ENCODE measurements around the gene FMO1. TPM values are rescaled to one million over a fixed set of nuclear protein-coding genes. Genes with fewer than 3 reads are reported as not detected.

Gene FMO1
- polyA plus RNA-seq, 1 donor from 2014 or later = not detected

GRCh38 chr1:171263901-171264300 lies 15.6 kb downstream of the FMO1 start:
- no peaks in the 10 kb centered on the region for H3K79me2 ChIP-seq (replicated peaks; ENCODE audit: insufficient read depth, low read length)
- H3K9ac ChIP-seq (ENCODE audit: low read length) = no peak overlapping the region
- no peaks in the 10 kb centered on the region for H3F3A ChIP-seq (ENCODE audit: insufficient read depth, low read length, poor library complexity, severe bottlenecking)
- no peaks in the 10 kb centered on the region for H4K20me1 ChIP-seq (ENCODE audit: insufficient read depth)
- H3K9me3 ChIP-seq (ENCODE audit: low read length) = no peaks in the 10 kb centered on the region
- H3K36me3 ChIP-seq (ENCODE audit: insufficient read depth, low read length) = no peaks in the 10 kb centered on the region
- no peaks in the 10 kb centered on the region for H3K27me3 ChIP-seq (ENCODE audit: insufficient read depth, low read depth, low read length)
- TF ChIP-seq EZH2 (IDR thresholded peaks at IDR 0.05; ENCODE audit: borderline replicate concordance, insufficient read depth, low read length, poor library complexity, severe bottlenecking) = no peak
- no peak overlapping the region for H3K4me2 ChIP-seq (ENCODE audit: low read length)
- H3K4me3 ChIP-seq (ENCODE audit: low read length) = no peak overlapping the region
- no peak overlapping the region for H2AFZ ChIP-seq (ENCODE audit: low read depth, low read length)
- H3K9me2 ChIP-seq (ENCODE audit: insufficient read depth, low read length) = no peaks in the 10 kb centered on the region
- no peak overlapping the region for H3K27ac ChIP-seq (ENCODE audit: low read length)

- H3K27me3 ChIP-seq (ENCODE audit: insufficient read depth, low read depth, low read length) = no peaks in the 10 kb centered on the region
- no peaks in the 10 kb centered on the region for H4K20me1 ChIP-seq (ENCODE audit: insufficient read depth)
- H3F3A ChIP-seq (ENCODE audit: insufficient read depth, low read length, poor library complexity, severe bottlenecking) = no peaks in the 10 kb centered on the region
- H3K36me3 ChIP-seq (ENCODE audit: insufficient read depth, low read length) = no peaks in the 10 kb centered on the region
- H3K4me3 ChIP-seq (ENCODE audit: low read length) = no peak overlapping the region
- no peaks in the 10 kb centered on the region for H3K79me2 ChIP-seq (replicated peaks; ENCODE audit: insufficient read depth, low read length)
- H3K27ac ChIP-seq (ENCODE audit: low read length) = no peak overlapping the region
- no peaks in the 10 kb centered on the region for H3K9me2 ChIP-seq (ENCODE audit: insufficient read depth, low read length)
- no peak overlapping the region for H3K4me2 ChIP-seq (ENCODE audit: low read length)
- no peak for TF ChIP-seq MXI1 (conservative IDR thresholded peaks at IDR 0.05; ENCODE audit: poor library complexity, severe bottlenecking)
- H3K9me3 ChIP-seq (ENCODE audit: low read length) = no peaks in the 10 kb centered on the region
- H3K9ac ChIP-seq (ENCODE audit: low read length) = no peak overlapping the region
- H2AFZ ChIP-seq (ENCODE audit: low read depth, low read length) = no peak overlapping the region
These were observed 17.4 kb downstream of the FMO1 start for GRCh38 chr1:171265686-171266085.

GRCh38 chr1:171266930-171267329 lies 18.6 kb downstream of the FMO1 start:
- Histone ChIP-seq H4K20me1 (ENCODE audit: insufficient read depth) (no peaks in the 10 kb centered on the region), H3K9me2 (ENCODE audit: insufficient read depth, low read length) (no peaks in the 10 kb centered on the region), H3K9me3 (ENCODE audit: low read length) (no peaks in the 10 kb centered on the region), H3K79me2 (replicated peaks; ENCODE audit: insufficient read depth, low read length) (no peaks in the 10 kb centered on the region), H3K4me2 (ENCODE audit: low read length) (no peak overlapping the region), H3K27ac (ENCODE audit: low read length) (no peak overlapping the region), H3K9ac (ENCODE audit: low read length) (no peak overlapping the region), H3K36me3 (ENCODE audit: insufficient read depth, low read length) (no peaks in the 10 kb centered on the region), H2AFZ (ENCODE audit: low read depth, low read length) (no peak overlapping the region), H3F3A (ENCODE audit: insufficient read depth, low read length, poor library complexity, severe bottlenecking) (no peaks in the 10 kb centered on the region), H3K27me3 (ENCODE audit: insufficient read depth, low read depth, low read length) (no peaks in the 10 kb centered on the region), H3K4me3 (ENCODE audit: low read length) (no peak overlapping the region)
- TF ChIP-seq RAD21 (conservative IDR thresholded peaks at IDR 0.05) (no peak), EZH2 (IDR thresholded peaks at IDR 0.05; ENCODE audit: borderline replicate concordance, insufficient read depth, low read length, poor library complexity, severe bottlenecking) (no peak), TAF1 (IDR thresholded peaks at IDR 0.05; ENCODE audit: low read depth) (no peak), CTCF (IDR thresholded peaks at IDR 0.05; ENCODE audit: poor library complexity, severe bottlenecking) (no peak), EP300 (conservative IDR thresholded peaks at IDR 0.05; ENCODE audit: poor library complexity, severe bottlenecking) (no peak), REST (IDR thresholded peaks at IDR 0.05; ENCODE audit: borderline replicate concordance) (no peak)
